Femur (tissue), 1 donor: Measurements from ENCODE around the gene VSX2.
"Not testable (repeated sequence)": the region's sequence is repeated elsewhere in the genome, so short reads cannot be mapped to it uniquely, and the experiment has no call there.

Experiments
- DNase-seq: peaks from one replicate; pipeline ENCODE4 v3.0.0-alpha.2; 2017

Gene VSX2

GRCh38 chr14:74260525-74261233, 21.4 kb downstream of the VSX2 start:
- no peak for DNase-seq

GRCh38 chr14:74261288-74261687, 22.0 kb downstream of the VSX2 start:
- DNase-seq: no peak

GRCh38 chr14:74262076-74262475, 22.8 kb downstream of the VSX2 start:
- DNase-seq: no peak

GRCh38 chr14:74263181-74263580, 23.9 kb downstream of the VSX2 start:
- no peak for DNase-seq

DNA sequence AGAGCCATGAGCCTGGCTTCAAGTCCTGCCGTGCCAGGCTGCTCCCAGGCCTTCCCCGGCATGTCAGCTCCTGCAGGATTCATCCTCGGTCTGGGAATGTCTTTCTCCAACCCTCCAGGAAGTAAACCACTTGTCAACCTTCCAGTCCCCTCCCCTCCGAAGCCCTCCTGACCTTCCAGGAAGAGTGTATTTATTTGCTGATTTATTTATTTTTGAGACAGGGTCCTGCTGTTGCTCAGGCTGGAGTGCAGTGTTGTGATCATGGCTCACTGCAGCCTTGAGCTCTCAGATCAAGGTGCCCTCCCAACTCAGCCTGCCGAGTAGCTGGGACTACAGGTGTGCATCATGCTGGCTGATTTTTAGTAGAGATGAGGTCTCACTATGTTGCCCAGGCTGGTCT, 24.7 kb downstream of the VSX2 start:
- no peak for DNase-seq

DNA sequence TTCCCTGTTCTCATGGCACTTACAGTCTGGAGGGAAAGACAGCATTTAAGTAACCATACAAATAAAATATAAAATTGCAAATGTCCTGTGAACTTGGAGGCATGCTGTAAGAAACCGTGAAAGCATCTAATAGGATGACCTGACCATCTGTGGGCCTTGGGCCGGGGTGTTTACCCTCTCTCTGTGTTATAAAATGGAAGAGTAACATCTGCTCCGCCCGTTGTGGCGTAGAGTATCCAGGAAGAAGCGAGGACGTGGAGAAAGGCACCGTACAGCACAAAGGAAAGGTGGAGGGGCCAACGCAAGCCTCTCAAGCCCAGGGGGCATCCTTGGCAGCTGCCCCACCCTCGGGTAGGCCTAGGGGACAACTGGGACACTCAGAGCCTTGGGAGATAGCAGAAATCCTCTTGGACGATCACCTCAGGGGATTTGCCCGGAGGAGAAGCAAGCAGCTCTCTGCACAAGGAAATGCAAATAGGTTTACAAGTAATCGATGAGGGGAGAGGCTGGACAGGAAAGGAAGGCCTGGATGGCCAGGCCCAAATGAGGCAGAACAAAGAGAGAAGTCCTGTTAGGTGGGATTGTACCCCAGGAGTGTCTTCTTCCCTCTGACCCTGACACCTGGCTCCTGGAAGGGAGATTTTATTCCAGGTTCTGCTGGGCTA, 26.2 kb downstream of the VSX2 start:
- no peak for DNase-seq

- no peak for DNase-seq
Observed at GRCh38 chr14:74267588-74267987, 28.3 kb downstream of the VSX2 start.

DNA sequence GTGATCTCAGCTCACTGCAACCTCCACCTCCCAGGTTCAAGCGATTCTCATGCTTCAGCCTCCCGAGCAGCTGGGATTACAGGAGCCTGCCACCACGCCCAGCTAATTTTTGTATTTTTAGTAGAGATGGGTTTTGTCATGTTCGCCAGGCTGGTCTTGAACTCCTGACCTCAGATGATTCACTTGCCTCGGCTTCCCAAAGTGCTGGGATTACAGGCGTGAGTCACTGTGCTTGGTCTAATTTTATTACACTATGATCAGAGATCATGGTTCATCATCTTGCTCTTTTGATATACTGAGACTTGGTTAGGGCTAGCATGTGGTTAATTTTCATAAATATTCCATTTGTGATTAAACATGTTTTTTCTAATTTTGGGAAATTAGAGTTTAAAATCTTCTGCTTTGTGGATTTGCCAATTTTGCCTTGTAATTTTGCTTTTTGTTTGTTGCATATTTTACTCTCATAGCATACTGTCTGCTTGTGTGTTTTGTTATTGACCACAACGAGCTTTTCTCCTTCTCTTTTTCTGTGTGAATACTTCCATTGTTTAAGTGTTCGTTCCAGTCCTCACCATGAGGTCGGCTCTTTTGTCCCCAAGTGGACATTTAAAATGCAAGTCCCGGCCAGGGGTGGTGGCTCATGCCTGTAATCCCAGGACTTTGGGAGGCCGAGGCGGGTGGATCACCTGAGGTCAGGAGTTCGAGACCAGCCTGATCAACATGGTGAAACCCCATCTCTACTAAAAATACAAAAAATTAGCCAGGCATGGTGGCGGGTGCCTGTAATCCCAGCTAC, 31.3 kb downstream of the VSX2 start:
- not testable (repeated sequence) for DNase-seq

DNA sequence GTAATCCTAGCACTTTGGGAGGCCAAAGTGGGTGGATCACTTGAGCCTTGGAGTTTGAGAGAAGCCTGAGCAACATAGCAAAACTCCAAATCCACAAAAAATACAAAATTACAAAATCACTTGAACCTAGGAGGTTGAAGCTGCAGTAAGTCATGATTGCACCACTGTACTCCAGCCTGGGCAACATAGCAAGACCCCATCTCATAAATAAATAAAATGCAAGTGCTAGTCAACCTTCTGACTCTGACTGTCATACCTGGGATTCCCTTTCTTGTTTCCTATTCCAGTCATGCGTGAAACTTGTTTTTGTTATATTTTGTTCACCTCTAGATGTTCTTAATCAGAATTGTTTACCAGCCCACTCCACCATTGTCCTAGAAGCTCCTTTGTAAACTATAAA, 32.1 kb downstream of the VSX2 start:
- DNase-seq: no peak

DNA sequence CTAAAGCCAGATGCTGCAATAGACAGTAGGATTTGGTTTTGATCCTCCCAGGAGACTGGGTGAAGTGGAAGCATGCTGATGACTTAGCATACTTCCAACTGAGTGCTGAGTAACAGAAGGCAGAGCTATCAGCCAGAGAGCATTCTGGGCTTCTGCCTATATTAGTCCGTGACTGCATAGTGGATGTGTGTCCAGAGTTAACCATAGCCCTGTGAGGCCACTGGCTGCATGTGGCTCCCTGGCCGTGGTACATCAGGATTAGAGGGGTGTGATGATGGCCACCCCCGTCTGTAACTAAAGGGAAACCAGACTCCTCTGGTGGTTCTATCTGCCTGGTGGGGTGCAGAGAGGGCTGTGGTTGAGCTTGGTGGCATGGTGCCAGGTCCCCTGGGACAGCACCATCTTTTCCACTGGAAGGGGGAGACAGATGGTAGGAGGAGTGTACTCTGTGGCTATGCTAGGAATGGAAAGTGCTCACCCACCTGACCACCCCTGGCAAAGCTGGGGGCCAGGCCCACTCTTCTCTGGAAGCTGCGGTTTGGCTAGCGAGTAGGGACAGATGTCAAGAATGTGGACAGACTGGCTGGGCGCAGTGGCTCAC, 36.1 kb downstream of the VSX2 start:
- DNase-seq: no peak

DNA sequence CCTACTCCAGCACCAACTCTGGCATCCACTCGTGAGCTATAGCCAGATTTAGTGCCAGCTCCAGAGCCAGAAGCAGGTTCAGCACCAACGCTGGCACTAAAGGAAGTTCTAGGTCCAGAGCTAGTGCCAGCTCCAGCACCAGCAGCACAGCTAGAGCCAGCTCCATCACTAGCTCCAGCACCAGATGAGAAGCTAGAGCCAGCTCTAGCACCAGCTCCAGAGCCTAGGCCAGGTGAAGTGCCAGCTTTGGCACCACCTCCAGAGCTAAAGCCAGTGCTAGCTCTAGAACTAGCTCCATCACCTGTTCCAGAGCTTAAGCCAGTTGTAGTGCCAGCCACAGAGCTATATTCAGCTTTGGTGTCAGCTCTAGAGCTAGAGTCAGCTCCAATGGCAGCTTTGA, 38.8 kb downstream of the VSX2 start:
- no peak for DNase-seq

GRCh38 chr14:74281069-74281468, 41.8 kb downstream of the VSX2 start:
- no peak for DNase-seq

- no peak for DNase-seq
Observed at GRCh38 chr14:74286736-74287135, 47.5 kb downstream of the VSX2 start.

DNA sequence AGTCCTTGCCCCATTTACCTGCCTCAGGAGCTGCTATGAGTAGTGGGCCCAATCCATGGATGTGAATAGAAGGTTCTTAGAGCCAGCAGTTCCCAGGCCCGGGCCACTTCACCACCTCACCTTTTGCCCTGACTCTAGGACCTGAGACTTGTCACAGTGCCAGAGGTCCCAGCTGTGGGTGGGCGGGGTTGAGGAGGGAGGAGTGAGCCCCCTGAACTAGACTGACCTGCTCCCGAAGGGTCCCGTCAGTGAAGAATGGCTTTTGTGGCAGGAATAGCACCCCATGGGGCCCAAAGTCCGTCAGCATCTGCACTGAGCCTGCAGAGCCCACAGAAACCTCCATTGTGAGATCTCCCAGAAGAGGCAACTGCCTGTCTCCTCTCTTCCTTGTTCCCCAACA, 50.6 kb downstream of the VSX2 start:
- no peak for DNase-seq

DNA sequence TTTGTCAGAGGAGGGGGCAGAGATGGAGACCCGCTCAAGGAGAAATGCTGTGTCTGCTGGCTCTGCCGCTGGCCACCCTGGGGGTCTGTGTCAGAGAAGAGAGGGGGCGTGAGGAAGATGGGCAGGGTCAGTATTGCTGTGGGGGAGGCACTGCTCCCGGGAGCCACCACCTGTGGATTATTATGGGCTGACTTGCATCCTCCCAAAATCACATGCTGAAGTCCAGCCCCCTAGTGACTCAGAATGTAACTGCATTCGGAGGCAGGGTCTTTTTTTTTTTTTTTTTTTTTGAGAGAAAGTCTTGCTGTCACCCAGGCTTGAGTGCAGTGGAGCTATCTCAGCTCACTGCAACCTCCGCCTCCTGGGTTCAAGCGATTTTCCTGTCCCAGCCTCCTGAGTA, 51.2 kb downstream of the VSX2 start:
- no peak for DNase-seq

DNA sequence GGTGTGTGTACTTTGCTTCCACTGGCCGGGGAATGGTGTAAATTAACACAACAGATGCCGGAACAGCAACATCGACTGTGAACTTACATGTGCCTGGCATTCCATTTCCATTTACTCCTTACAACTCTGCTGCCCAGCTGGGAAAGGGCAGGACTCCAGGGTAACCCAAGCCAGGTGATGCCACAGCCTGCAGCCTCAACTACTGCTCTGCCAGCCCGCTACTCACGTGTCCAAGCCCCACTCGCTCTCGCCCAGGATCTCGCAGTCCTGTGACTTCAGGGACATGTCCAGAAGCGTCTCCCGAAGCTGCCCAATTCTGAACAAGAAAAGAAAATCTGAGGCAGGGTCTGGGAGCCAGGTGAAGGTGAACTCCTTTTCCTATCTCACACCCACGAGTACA, 52.8 kb downstream of the VSX2 start:
- DNase-seq: no peak

- no peak for DNase-seq
Observed at GRCh38 chr14:74293606-74294005, 54.4 kb downstream of the VSX2 start.

DNA sequence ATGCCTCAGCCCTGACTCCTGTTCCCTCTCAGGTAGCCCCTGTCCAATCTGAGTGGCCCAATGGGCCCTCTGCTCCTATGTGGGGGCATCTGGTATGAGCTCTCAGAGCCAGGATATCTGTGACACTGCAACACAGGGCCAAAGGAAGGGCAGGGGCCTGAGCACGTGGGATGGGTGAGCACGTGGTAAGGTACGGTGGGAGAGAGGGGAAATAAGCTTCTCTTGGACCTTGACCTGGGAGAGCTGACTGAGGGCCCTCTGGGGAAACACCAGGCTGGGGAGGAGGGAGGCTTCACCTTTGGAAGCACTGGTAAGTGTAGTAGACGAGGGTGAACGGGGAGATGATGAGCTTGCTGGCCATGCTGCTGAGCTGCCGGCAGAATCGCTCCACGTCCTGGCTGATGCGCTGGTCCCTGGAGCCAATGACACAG, 56.8 kb downstream of the VSX2 start:
- DNase-seq: no peak

- no peak for DNase-seq
Observed at GRCh38 chr14:74297986-74298385, 58.7 kb downstream of the VSX2 start.

DNA sequence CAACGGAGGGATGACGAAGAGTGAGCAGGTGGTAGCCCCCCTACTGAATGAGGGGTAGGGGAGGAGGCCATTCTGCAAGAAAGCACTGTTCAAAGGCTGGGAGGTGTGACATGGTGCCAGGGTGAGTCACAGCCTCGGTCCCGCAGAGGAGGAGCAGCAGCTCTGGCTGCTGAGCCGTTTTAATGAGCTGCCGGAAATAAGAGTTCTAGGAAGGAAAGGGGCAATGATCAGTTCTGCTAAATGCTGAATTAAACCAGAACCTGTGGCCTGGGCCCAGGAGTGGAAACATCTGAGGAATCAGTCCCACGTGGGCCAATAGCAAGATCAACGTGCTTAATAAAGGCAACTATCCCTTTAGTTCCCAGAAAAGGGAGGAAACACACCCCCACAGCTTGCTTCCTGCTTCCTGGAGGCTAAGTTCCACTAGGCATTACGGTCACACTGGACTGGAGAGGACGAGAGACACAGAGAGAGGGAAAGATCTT, 59.9 kb downstream of the VSX2 start:
- DNase-seq: no peak

DNA sequence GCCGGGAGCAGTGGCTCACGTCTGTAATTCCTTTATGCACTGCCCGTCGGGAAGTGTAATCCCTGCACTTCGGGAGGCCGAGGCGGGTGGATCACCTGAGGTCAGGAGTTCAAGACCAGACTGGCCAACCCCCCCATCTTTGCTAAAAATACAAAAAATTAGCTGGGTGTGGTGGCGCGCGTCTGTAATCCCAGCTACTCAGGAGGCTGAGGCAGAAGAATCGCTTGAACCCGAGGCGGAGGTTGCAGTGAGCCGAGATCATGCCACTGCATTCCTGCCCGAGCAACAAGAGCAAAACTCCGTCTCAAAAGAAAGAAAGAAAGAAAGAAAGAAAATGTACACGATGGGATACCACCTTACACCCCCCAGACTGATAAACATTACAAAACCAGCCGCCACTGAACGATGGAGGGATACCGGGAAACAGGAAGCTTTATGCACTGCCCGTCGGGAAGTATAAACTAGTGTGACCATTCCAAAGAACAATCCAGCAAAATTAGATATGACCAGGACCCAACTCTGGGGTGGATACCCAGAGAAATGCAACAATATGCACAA, 62.4 kb downstream of the VSX2 start:
- DNase-seq: no peak

GRCh38 chr14:74302152-74302628, 62.9 kb downstream of the VSX2 start:
- no peak for DNase-seq
